GM13977 (cell line): ENCODE measurements around the gene STRN3.

Source experiments
- DNase-seq: peaks from one replicate; pipeline ENCODE4 v3.0.0; 2012; ENCODE audit warnings: low spot score
- in situ Hi-C: fragments of 300-500 bp; cut with MboI; formaldehyde crosslinking; loops from one replicate; pipeline ENCODE4 v1.12.0; 2022; ENCODE audit warnings: low sequenced_read_pairs, low pct_unique_long_range_greater_than_20kb, mixed read lengths, inconsistent platforms; ENCODE audit not compliant: unreplicated experiment
- TF ChIP-seq, protein P1 (sequence below): IDR thresholded peaks from 2 replicates; pipeline ENCODE4 v1.5.1; 2012; ENCODE audit warnings: mild to moderate bottlenecking, control low read depth; ENCODE audit not compliant: insufficient read depth; ENCODE audit errors: extremely low read depth, missing control alignments

The STRN3 gene

DNA sequence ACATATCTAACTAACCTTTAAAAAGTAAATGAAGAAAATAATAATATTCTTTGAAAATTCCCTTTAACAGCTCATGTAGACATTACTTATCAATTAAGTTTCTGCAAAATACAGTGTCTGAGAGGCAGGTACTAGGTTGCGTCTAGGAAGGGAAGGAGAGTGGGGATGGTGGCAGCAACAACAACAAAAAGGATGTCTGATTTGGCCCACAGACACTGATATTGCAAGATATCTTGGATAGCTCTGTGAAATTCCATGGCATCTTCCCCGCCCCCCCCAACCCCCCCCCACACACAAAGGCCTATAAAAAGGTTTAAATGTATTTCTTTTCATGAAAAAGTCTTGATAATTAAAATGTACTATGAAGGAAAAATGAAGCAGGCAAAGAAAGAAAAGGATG is 42.3 kb downstream of the STRN3 start:
- DNase-seq, result no peak
- TF ChIP-seq, protein P1, sequence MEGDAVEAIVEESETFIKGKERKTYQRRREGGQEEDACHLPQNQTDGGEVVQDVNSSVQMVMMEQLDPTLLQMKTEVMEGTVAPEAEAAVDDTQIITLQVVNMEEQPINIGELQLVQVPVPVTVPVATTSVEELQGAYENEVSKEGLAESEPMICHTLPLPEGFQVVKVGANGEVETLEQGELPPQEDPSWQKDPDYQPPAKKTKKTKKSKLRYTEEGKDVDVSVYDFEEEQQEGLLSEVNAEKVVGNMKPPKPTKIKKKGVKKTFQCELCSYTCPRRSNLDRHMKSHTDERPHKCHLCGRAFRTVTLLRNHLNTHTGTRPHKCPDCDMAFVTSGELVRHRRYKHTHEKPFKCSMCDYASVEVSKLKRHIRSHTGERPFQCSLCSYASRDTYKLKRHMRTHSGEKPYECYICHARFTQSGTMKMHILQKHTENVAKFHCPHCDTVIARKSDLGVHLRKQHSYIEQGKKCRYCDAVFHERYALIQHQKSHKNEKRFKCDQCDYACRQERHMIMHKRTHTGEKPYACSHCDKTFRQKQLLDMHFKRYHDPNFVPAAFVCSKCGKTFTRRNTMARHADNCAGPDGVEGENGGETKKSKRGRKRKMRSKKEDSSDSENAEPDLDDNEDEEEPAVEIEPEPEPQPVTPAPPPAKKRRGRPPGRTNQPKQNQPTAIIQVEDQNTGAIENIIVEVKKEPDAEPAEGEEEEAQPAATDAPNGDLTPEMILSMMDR, result no peak
- in situ Hi-C loops, result loop anchor here (10.0 kb wide), 1 partner anchor 91 kb away; no protein-coding TSS in a partner anchor

DNA sequence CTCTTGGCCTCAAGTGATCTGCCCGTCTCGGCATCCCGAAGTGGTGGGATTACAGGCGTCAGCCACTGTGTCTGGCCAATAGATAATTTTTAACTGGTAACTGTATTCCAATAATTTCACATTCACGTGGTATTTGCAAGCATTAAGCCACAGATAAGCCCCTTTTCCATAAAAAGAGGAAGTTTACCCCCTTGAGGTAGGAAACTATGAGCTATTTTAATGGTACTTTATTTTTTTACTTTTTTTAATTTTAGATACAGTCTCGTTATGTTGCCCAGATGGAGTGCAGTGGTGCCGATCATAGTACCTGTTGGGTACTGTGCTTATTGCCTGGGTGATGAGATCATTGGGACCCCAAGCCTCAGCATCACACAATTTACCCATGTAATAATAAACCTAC is 43.6 kb downstream of the STRN3 start:
- no peak for DNase-seq
- in situ Hi-C loops, result loop anchor here (10.0 kb wide), 1 partner anchor 92 kb away; no protein-coding TSS in a partner anchor
- TF ChIP-seq, protein P1, result no peak

DNA sequence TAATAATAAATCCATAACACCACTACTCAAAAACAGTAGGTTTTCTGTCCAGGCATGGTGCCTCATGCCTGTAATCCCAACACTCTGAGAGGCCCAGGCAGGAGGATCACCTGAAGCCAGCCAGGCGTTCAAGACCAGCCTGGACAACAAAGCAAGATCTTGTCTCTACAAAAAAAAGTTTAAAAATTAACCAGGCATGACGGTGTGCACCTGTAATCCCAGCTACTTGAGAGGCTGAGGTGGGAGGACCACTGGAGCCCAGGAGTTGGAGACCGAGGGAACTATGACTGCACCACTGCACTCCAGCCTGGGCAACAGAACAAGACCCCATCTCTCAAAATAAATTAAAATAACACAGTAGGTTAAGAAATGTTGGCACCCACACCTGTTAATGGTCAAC is 45.2 kb downstream of the STRN3 start:
- TF ChIP-seq, protein P1, result no peak
- no peak for DNase-seq
- in situ Hi-C loops, result loop anchor here (10.0 kb wide), 1 partner anchor 94 kb away; no protein-coding TSS in a partner anchor

DNA sequence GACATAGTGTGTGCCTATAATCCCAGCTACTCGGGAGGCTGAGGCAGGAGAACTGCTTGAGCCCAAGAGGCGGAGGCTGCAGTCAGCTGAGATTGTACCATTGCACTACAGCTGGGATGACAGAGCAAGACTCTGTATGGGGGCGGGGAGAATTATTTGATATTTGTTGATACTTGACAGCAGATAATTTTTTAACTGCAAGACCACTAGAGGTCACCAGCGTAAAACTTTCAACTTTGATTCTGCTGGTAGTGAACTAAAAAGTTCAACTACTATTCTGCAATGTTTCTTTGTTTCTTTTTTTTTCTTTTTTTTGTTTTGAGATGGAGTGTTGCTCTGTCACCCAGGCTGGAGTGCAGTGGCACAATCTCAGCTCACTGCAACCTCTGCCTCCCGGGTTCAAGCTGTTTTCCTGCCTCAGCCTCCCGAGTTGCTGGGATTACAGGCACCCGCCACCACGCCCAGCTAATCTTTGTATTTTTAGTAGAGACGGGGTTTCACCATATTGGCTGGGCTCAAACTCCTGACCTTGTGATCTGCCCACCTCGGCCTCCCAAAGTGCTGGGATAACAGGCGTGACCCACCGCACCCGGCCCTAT is 46.0 kb downstream of the STRN3 start:
- in situ Hi-C loops, result loop anchor here (10.0 kb wide), 1 partner anchor 95 kb away; no protein-coding TSS in a partner anchor
- TF ChIP-seq, protein P1, result peak; percentile 53
- DNase-seq, result peak; percentile 60

DNA sequence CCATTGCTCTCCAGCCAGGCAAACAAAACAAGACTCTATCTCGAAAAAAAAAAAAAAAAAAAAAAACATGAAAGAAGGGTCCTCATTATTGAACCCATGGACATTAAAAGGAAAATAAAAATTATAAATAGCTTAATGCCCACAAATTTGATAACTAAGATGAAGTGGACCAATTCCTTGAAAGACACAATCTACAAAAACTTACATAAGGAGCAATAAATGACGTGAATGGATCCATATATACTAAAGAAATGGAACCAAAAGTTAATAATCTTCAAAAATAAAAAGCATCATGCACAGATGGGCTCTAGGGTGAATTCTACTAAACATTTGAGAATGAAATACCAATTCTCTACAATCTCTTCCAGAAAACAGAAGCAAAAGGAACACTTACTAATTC is 48.4 kb downstream of the STRN3 start:
- in situ Hi-C loops, result no loop called here
- TF ChIP-seq, protein P1, result no peak

DNA sequence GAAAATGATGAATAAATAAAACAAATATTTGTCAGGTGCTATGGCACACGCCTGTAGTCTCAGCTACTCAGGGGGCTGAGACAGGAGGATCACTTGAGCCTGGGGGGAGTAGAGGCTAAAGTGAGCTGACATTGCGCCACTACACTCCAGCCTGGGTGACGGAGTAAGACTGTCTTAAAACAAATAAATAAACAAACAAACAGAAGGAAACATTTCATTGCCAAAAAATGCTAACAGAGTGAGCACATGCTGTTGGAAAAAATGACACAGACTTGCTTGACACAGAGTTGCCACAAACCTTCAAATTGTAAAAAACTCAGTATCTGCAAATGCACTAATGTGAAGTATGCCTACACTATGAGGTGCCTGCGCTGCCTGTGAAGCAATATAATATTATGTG is 51.6 kb downstream of the STRN3 start:
- DNase-seq, result no peak
- TF ChIP-seq, protein P1, result no peak
- in situ Hi-C loops, result no loop called here

More for the DNA sequence above, 48.4 kb downstream of the STRN3 start:
- DNase-seq, result no peak
